Measurements from ENCODE around the gene CLBA1. TPM values are rescaled to one million over a fixed set of nuclear protein-coding genes. Genes with fewer than 3 reads are reported as not detected.
"Not testable (repeated sequence)": the region's sequence is repeated elsewhere in the genome, so short reads cannot be mapped to it uniquely, and the experiment has no call there.

The CLBA1 gene
- total RNA-seq, 1 donor, result 12.3 TPM

GRCh38 chr14:104945266-104945665, 40.3 kb upstream of the CLBA1 start:
- H2AFZ ChIP-seq (ENCODE audit: low read length); H3K27ac ChIP-seq (ENCODE audit: low read depth, low read length); H3K4me1 ChIP-seq (ENCODE audit: insufficient read depth, low read length); H3K9me3 ChIP-seq (ENCODE audit: low read depth, low read length); DNase-seq (ENCODE audit: insufficient read length, low spot score, missing footprints); H3K27me3 ChIP-seq (ENCODE audit: insufficient read depth, low read length); H3K4me3 ChIP-seq (ENCODE audit: insufficient read depth, low read length); H3K4me2 ChIP-seq (ENCODE audit: insufficient read depth, low read length); H3K36me3 ChIP-seq (ENCODE audit: insufficient read depth, low read length); H4K20me1 ChIP-seq (ENCODE audit: insufficient read depth, low read length); H3K79me2 ChIP-seq (ENCODE audit: insufficient read depth, low read length): not testable (repeated sequence)

- DNase-seq (ENCODE audit: insufficient read length, low spot score, missing footprints), result peak; percentile 42
- not testable (repeated sequence) for H4K20me1 ChIP-seq (ENCODE audit: insufficient read depth, low read length)
Measured at GRCh38 chr14:104945986-104946965, 39.3 kb upstream of the CLBA1 start.

GRCh38 chr14:104947201-104947600, 38.4 kb upstream of the CLBA1 start:
- DNase-seq (ENCODE audit: insufficient read length, low spot score, missing footprints); H3K9me3 ChIP-seq (ENCODE audit: low read depth, low read length); H3K4me1 ChIP-seq (ENCODE audit: insufficient read depth, low read length): not testable (repeated sequence)

More at GRCh38 chr14:104945986-104946965, 39.3 kb upstream of the CLBA1 start:
- not testable (repeated sequence) for H3K9me3 ChIP-seq (ENCODE audit: low read depth, low read length); H2AFZ ChIP-seq (ENCODE audit: low read length); H3K27ac ChIP-seq (ENCODE audit: low read depth, low read length); H3K79me2 ChIP-seq (ENCODE audit: insufficient read depth, low read length); H3K4me2 ChIP-seq (ENCODE audit: insufficient read depth, low read length); H3K4me3 ChIP-seq (ENCODE audit: insufficient read depth, low read length); H3K36me3 ChIP-seq (ENCODE audit: insufficient read depth, low read length); H3K27me3 ChIP-seq (ENCODE audit: insufficient read depth, low read length); H3K4me1 ChIP-seq (ENCODE audit: insufficient read depth, low read length)

GRCh38 chr14:104947881-104948735, 37.5 kb upstream of the CLBA1 start:
- peak; percentile 5 for DNase-seq (ENCODE audit: insufficient read length, low spot score, missing footprints)
- H3K9me3 ChIP-seq (ENCODE audit: low read depth, low read length); H3K27ac ChIP-seq (ENCODE audit: low read depth, low read length); H2AFZ ChIP-seq (ENCODE audit: low read length); H3K4me2 ChIP-seq (ENCODE audit: insufficient read depth, low read length); H3K27me3 ChIP-seq (ENCODE audit: insufficient read depth, low read length); H3K79me2 ChIP-seq (ENCODE audit: insufficient read depth, low read length); H3K36me3 ChIP-seq (ENCODE audit: insufficient read depth, low read length); H4K20me1 ChIP-seq (ENCODE audit: insufficient read depth, low read length); H3K4me3 ChIP-seq (ENCODE audit: insufficient read depth, low read length); H3K4me1 ChIP-seq (ENCODE audit: insufficient read depth, low read length): not testable (repeated sequence)

More at GRCh38 chr14:104947201-104947600, 38.4 kb upstream of the CLBA1 start:
- H3K27me3 ChIP-seq (ENCODE audit: insufficient read depth, low read length); H4K20me1 ChIP-seq (ENCODE audit: insufficient read depth, low read length); H2AFZ ChIP-seq (ENCODE audit: low read length); H3K4me3 ChIP-seq (ENCODE audit: insufficient read depth, low read length); H3K79me2 ChIP-seq (ENCODE audit: insufficient read depth, low read length); H3K27ac ChIP-seq (ENCODE audit: low read depth, low read length); H3K4me2 ChIP-seq (ENCODE audit: insufficient read depth, low read length); H3K36me3 ChIP-seq (ENCODE audit: insufficient read depth, low read length): not testable (repeated sequence)

DNA sequence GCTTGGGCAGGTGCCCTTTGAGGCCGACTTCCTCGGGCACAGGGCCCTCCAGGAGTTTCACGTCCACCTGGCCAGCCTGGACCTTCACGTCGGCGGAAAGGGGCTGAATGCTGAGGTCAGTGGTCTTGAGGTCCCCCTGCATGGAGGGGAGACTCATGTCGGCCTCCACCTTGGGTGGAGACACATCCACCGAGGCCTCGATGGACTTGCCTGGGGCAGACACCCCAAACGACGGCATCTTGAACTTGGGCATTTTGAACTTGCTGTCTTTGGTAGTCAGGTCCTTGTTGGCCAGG, 36.9 kb upstream of the CLBA1 start:
- Histone ChIP-seq H3K36me3 (ENCODE audit: insufficient read depth, low read length) (no peaks in the 10 kb centered on the region), H3K79me2 (ENCODE audit: insufficient read depth, low read length) (no peaks in the 10 kb centered on the region)

DNA sequence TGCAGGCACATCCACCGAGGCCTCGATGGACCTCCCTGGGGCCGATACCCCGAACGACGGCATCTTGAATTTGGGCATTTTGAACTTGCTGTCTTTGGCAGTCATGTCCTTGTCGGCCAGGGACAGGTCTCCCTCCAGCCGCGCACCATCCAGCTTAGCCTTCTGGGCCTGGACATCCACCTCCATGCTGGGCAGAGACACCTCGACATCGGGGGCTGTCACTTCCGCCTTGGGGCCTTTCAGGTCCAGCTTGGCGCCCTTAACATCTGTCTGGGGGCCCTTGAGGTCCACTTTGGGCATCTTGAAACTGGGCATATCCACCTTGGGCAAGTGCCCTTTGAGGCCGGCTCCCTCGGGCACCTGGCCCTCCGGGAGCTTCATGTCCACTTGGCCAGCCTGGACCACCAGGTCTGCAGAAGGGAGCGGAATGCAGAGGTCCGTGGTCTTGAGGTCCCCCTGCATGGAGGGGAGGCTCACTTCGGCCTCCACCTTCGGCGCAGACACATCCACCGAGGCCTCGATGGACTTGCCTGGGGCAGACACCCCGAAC, 36.1 kb upstream of the CLBA1 start:
- H3K4me3 ChIP-seq (ENCODE audit: insufficient read depth, low read length); H3K4me1 ChIP-seq (ENCODE audit: insufficient read depth, low read length); H3K79me2 ChIP-seq (ENCODE audit: insufficient read depth, low read length); H3K9me3 ChIP-seq (ENCODE audit: low read depth, low read length); H4K20me1 ChIP-seq (ENCODE audit: insufficient read depth, low read length); H3K27ac ChIP-seq (ENCODE audit: low read depth, low read length); H3K36me3 ChIP-seq (ENCODE audit: insufficient read depth, low read length); DNase-seq (ENCODE audit: insufficient read length, low spot score, missing footprints); H3K4me2 ChIP-seq (ENCODE audit: insufficient read depth, low read length); H3K27me3 ChIP-seq (ENCODE audit: insufficient read depth, low read length); H2AFZ ChIP-seq (ENCODE audit: low read length): not testable (repeated sequence)

More for the DNA sequence above, 36.9 kb upstream of the CLBA1 start:
- H3K4me1 ChIP-seq (ENCODE audit: insufficient read depth, low read length), result no peaks in the 10 kb centered on the region
- no peak overlapping the region for H3K4me3 ChIP-seq (ENCODE audit: insufficient read depth, low read length)
- no peaks in the 10 kb centered on the region for H3K27me3 ChIP-seq (ENCODE audit: insufficient read depth, low read length)
- no peak overlapping the region for H2AFZ ChIP-seq (ENCODE audit: low read length)
- TF ChIP-seq, protein P1, sequence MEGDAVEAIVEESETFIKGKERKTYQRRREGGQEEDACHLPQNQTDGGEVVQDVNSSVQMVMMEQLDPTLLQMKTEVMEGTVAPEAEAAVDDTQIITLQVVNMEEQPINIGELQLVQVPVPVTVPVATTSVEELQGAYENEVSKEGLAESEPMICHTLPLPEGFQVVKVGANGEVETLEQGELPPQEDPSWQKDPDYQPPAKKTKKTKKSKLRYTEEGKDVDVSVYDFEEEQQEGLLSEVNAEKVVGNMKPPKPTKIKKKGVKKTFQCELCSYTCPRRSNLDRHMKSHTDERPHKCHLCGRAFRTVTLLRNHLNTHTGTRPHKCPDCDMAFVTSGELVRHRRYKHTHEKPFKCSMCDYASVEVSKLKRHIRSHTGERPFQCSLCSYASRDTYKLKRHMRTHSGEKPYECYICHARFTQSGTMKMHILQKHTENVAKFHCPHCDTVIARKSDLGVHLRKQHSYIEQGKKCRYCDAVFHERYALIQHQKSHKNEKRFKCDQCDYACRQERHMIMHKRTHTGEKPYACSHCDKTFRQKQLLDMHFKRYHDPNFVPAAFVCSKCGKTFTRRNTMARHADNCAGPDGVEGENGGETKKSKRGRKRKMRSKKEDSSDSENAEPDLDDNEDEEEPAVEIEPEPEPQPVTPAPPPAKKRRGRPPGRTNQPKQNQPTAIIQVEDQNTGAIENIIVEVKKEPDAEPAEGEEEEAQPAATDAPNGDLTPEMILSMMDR (IDR thresholded peaks at IDR 0.05; ENCODE audit: extremely low read depth, low read depth, low read length), result no peak
- H3K4me2 ChIP-seq (ENCODE audit: insufficient read depth, low read length), result no peak overlapping the region
- no peaks in the 10 kb centered on the region for H4K20me1 ChIP-seq (ENCODE audit: insufficient read depth, low read length)
- DNase-seq (ENCODE audit: insufficient read length, low spot score, missing footprints), result no peak
- no peaks in the 10 kb centered on the region for H3K9me3 ChIP-seq (ENCODE audit: low read depth, low read length)
- no peak overlapping the region for H3K27ac ChIP-seq (ENCODE audit: low read depth, low read length)
